Activated CD4-positive, alpha-beta T cell treated with anti-CD3 and anti-CD28 coated beads, Interleukin-2, amount 10 ng/mL, durations not matched to agents 24 days and 14 days (primary cell): ENCODE data around the gene FOXD4L6. TPM values are rescaled to one million over a fixed set of nuclear protein-coding genes. Genes with fewer than 3 reads are reported as not detected.
A peak's percentile ranks its signal among the peaks of the same experiment; 100 is the strongest.
"Not testable (repeated sequence)": the region's sequence is repeated elsewhere in the genome, so short reads cannot be mapped to it uniquely, and the experiment has no call there.

Experiments used
- DNase-seq: peaks from one replicate; pipeline ENCODE4 v3.0.0; 2022
- H3K27ac Mint-ChIP-seq: one replicate; pipeline ENCODE4 v1.8.0; 2022; ENCODE audit warnings: mild to moderate bottlenecking, mixed read lengths
- H3K27me3 Mint-ChIP-seq: one replicate; pipeline ENCODE4 v1.8.0; 2022; ENCODE audit warnings: mixed read lengths
- H3K36me3 Mint-ChIP-seq: one replicate; pipeline ENCODE4 v1.8.0; 2022; ENCODE audit warnings: low read depth, mild to moderate bottlenecking, mixed read lengths
- H3K4me1 Mint-ChIP-seq: one replicate; pipeline ENCODE4 v1.8.0; 2021; ENCODE audit warnings: mixed read lengths
- H3K4me3 Mint-ChIP-seq: one replicate; pipeline ENCODE4 v1.8.0; 2022; ENCODE audit warnings: mild to moderate bottlenecking, moderate library complexity, mixed read lengths
- H3K9me3 Mint-ChIP-seq: one replicate; pipeline ENCODE4 v1.8.0; 2021; ENCODE audit warnings: mixed read lengths
- intact Hi-C: fragments of 100-400 bp; cut with micrococcal nuclease; formaldehyde crosslinking; loops from one replicate; pipeline ENCODE4 v1.15.1; 2023
- total RNA-seq: library from RNA; stranded (reverse); gene quantifications from 2 replicates; pipeline ENCODE4 v1.2.3, GENCODE V29; 2022

The FOXD4L6 gene
- not detected in 2 replicates for total RNA-seq

- intact Hi-C loops, H3K9me3 Mint-ChIP-seq, H3K27ac Mint-ChIP-seq, H3K4me1 Mint-ChIP-seq, H3K27me3 Mint-ChIP-seq, DNase-seq, H3K36me3 Mint-ChIP-seq, H3K4me3 Mint-ChIP-seq: not testable (repeated sequence)
Observed at GRCh38 chr9:41128581-41128980, at the start of gene FOXD4L6. TSS of gene FOXD4L6 (minus strand) at chr9:41128681. CDS start at chr9:41128383, 298 bp downstream.

GRCh38 chr9:41174994-41175393 lies 46.5 kb upstream of the FOXD4L6 start:
- H3K9me3 Mint-ChIP-seq, H3K27ac Mint-ChIP-seq, H3K27me3 Mint-ChIP-seq, H3K36me3 Mint-ChIP-seq, H3K4me1 Mint-ChIP-seq, intact Hi-C loops, H3K4me3 Mint-ChIP-seq: not testable (repeated sequence)
- DNase-seq = peak; percentile 40

GRCh38 chr9:41150116-41150515 lies 21.6 kb upstream of the FOXD4L6 start:
- H3K36me3 Mint-ChIP-seq, H3K27me3 Mint-ChIP-seq, H3K4me3 Mint-ChIP-seq, DNase-seq, intact Hi-C loops, H3K27ac Mint-ChIP-seq, H3K4me1 Mint-ChIP-seq, H3K9me3 Mint-ChIP-seq: not testable (repeated sequence)

GRCh38 chr9:41141878-41142277 lies 13.4 kb upstream of the FOXD4L6 start:
- DNase-seq, H3K27me3 Mint-ChIP-seq, H3K27ac Mint-ChIP-seq, H3K9me3 Mint-ChIP-seq, H3K36me3 Mint-ChIP-seq, H3K4me1 Mint-ChIP-seq, H3K4me3 Mint-ChIP-seq, intact Hi-C loops: not testable (repeated sequence)

GRCh38 chr9:41126746-41127446 lies 1.6 kb downstream of the FOXD4L6 start:
- H3K9me3 Mint-ChIP-seq, H3K4me1 Mint-ChIP-seq, H3K4me3 Mint-ChIP-seq, H3K27me3 Mint-ChIP-seq, DNase-seq, H3K36me3 Mint-ChIP-seq, H3K27ac Mint-ChIP-seq, intact Hi-C loops: not testable (repeated sequence)

- H3K9me3 Mint-ChIP-seq, H3K4me1 Mint-ChIP-seq, intact Hi-C loops: not testable (repeated sequence)
Observed at GRCh38 chr9:41125936-41126335, 2.5 kb downstream of the FOXD4L6 start.

GRCh38 chr9:41125109-41125658 lies 3.3 kb downstream of the FOXD4L6 start:
- H3K27ac Mint-ChIP-seq, H3K27me3 Mint-ChIP-seq, H3K36me3 Mint-ChIP-seq, H3K4me1 Mint-ChIP-seq, DNase-seq, intact Hi-C loops, H3K4me3 Mint-ChIP-seq, H3K9me3 Mint-ChIP-seq: not testable (repeated sequence)

More at GRCh38 chr9:41125936-41126335, 2.5 kb downstream of the FOXD4L6 start:
- not testable (repeated sequence) for H3K27ac Mint-ChIP-seq, DNase-seq, H3K36me3 Mint-ChIP-seq, H3K4me3 Mint-ChIP-seq, H3K27me3 Mint-ChIP-seq

GRCh38 chr9:41124250-41125108 lies 4.0 kb downstream of the FOXD4L6 start:
- H3K4me3 Mint-ChIP-seq, H3K9me3 Mint-ChIP-seq, H3K27me3 Mint-ChIP-seq, DNase-seq, intact Hi-C loops, H3K27ac Mint-ChIP-seq, H3K4me1 Mint-ChIP-seq, H3K36me3 Mint-ChIP-seq: not testable (repeated sequence)

GRCh38 chr9:41123812-41124211 lies 4.7 kb downstream of the FOXD4L6 start:
- H3K27me3 Mint-ChIP-seq, H3K36me3 Mint-ChIP-seq, H3K9me3 Mint-ChIP-seq, H3K4me3 Mint-ChIP-seq, H3K27ac Mint-ChIP-seq, H3K4me1 Mint-ChIP-seq, DNase-seq, intact Hi-C loops: not testable (repeated sequence)

- H3K27ac Mint-ChIP-seq, H3K4me3 Mint-ChIP-seq, DNase-seq, H3K27me3 Mint-ChIP-seq, H3K36me3 Mint-ChIP-seq, intact Hi-C loops, H3K9me3 Mint-ChIP-seq, H3K4me1 Mint-ChIP-seq: not testable (repeated sequence)
Observed at GRCh38 chr9:41123396-41123795, 5.1 kb downstream of the FOXD4L6 start.

- not testable (repeated sequence) for H3K27ac Mint-ChIP-seq, H3K36me3 Mint-ChIP-seq
Observed at GRCh38 chr9:41120696-41121095, 7.8 kb downstream of the FOXD4L6 start.

GRCh38 chr9:41119719-41120118 lies 8.8 kb downstream of the FOXD4L6 start:
- H3K9me3 Mint-ChIP-seq, intact Hi-C loops, H3K27me3 Mint-ChIP-seq, H3K4me3 Mint-ChIP-seq, H3K4me1 Mint-ChIP-seq, H3K36me3 Mint-ChIP-seq, H3K27ac Mint-ChIP-seq, DNase-seq: not testable (repeated sequence)

More at GRCh38 chr9:41120696-41121095, 7.8 kb downstream of the FOXD4L6 start:
- H3K4me3 Mint-ChIP-seq, H3K9me3 Mint-ChIP-seq, DNase-seq, H3K4me1 Mint-ChIP-seq, H3K27me3 Mint-ChIP-seq, intact Hi-C loops: not testable (repeated sequence)

- H3K9me3 Mint-ChIP-seq, H3K27ac Mint-ChIP-seq, H3K27me3 Mint-ChIP-seq, H3K4me3 Mint-ChIP-seq, intact Hi-C loops, H3K36me3 Mint-ChIP-seq, DNase-seq, H3K4me1 Mint-ChIP-seq: not testable (repeated sequence)
Observed at GRCh38 chr9:41119311-41119710, 9.2 kb downstream of the FOXD4L6 start.

- H3K4me3 Mint-ChIP-seq, intact Hi-C loops, H3K36me3 Mint-ChIP-seq, H3K27me3 Mint-ChIP-seq, H3K9me3 Mint-ChIP-seq, H3K27ac Mint-ChIP-seq, H3K4me1 Mint-ChIP-seq: not testable (repeated sequence)
- DNase-seq = peak; percentile 47
Observed at GRCh38 chr9:41113348-41113747, 15.1 kb downstream of the FOXD4L6 start.
